Hepatocyte (in vitro differentiated cells): Measurements from ENCODE around the gene TCF19.

Experiments used
- CTCF ChIP-seq: fragments of 200-600 bp; sonication (generic); IDR thresholded peaks from 2 replicates; pipeline ENCODE4 v1.5.1; 2016; ENCODE audit warnings: antibody characterized with exemption, mild to moderate bottlenecking; ENCODE audit not compliant: poor library complexity
- EZH2 ChIP-seq: fragments of 200-600 bp; sonication (generic); IDR thresholded peaks from 2 replicates; pipeline ENCODE4 v1.6.1; 2016; ENCODE audit warnings: antibody characterized with exemption, mild to moderate bottlenecking, borderline replicate concordance
- EZH2phosphoT487 ChIP-seq: fragments of 200-600 bp; sonication (generic); IDR thresholded peaks from one replicate; pipeline ENCODE4 v1.6.1; 2018; ENCODE audit warnings: antibody characterized with exemption, mild to moderate bottlenecking, low read depth, moderate library complexity; ENCODE audit not compliant: unreplicated experiment, severe bottlenecking

GRCh38 chr6:31165986-31166385 lies 7.6 kb downstream of the TCF19 start:
- TF ChIP-seq EZH2phosphoT487 (no peak), CTCF (no peak), EZH2 (no peak)
